Fibroblast of lung (primary cell): ENCODE results near the gene FXN. TPM values are rescaled to one million over a fixed set of nuclear protein-coding genes. Genes with fewer than 3 reads are reported as not detected.
"Not testable (repeated sequence)": the region's sequence is repeated elsewhere in the genome, so short reads cannot be mapped to it uniquely, and the experiment has no call there.

Source experiments
- DNase-seq, 2 donors: peaks; one replicate each; pipeline versions ENCODE4 v3.0.0 to v3.0.0-alpha.2; 2010; ENCODE audit warnings: low read depth in 2 of 2
- H2AFZ ChIP-seq: 2 replicates; pipeline ENCODE4 v1.5.1; 2012; ENCODE audit warnings: low read length, control low read depth, inconsistent platforms
- H3K27ac ChIP-seq: 2 replicates; pipeline ENCODE4 v1.5.1; 2011; ENCODE audit warnings: low read length, control low read depth; ENCODE audit not compliant: insufficient read depth
- H3K27me3 ChIP-seq: 2 replicates; pipeline ENCODE4 v1.5.1; 2011; ENCODE audit warnings: mild to moderate bottlenecking, low read length; ENCODE audit not compliant: control insufficient read depth, insufficient read depth
- H3K36me3 ChIP-seq: 2 replicates; pipeline ENCODE4 v1.5.1; 2011; ENCODE audit warnings: low read length; ENCODE audit not compliant: control insufficient read depth, insufficient read depth
- H3K4me1 ChIP-seq: 2 replicates; pipeline ENCODE4 v1.5.1; 2011; ENCODE audit warnings: low read length; ENCODE audit not compliant: control insufficient read depth, insufficient read depth; ENCODE audit errors: extremely low read depth
- H3K4me2 ChIP-seq: 2 replicates; pipeline ENCODE4 v1.5.1; 2011; ENCODE audit warnings: low read length, control low read depth; ENCODE audit not compliant: insufficient read depth; ENCODE audit errors: extremely low read depth
- H3K4me3 ChIP-seq, 4 experiments: fragments of 200-600 bp in 1 of 4; sonication (generic) in 1 of 4; replicated peaks in 1 of 4; 2 replicates each; pipeline ENCODE4 v1.5.1; 2011 to 2016; ENCODE audit warnings: low read length in 4 of 4, low read depth in 3 of 4, mild to moderate bottlenecking in 3 of 4, control low read depth in 2 of 4, inconsistent platforms in 1 of 4, mixed read lengths in 1 of 4; ENCODE audit not compliant: insufficient read depth in 1 of 4; ENCODE audit errors: control extremely low read depth in 1 of 4
- H3K79me2 ChIP-seq: 2 replicates; pipeline ENCODE4 v1.5.1; 2012; ENCODE audit warnings: mild to moderate bottlenecking, low read length, inconsistent platforms; ENCODE audit not compliant: control insufficient read depth, insufficient read depth
- H3K9ac ChIP-seq: 2 replicates; pipeline ENCODE4 v1.5.1; 2011; ENCODE audit warnings: mild to moderate bottlenecking, low read length, control low read depth; ENCODE audit not compliant: insufficient read depth
- H3K9me3 ChIP-seq: 2 replicates; pipeline ENCODE4 v1.5.1; 2012; ENCODE audit warnings: low read depth, low read length; ENCODE audit not compliant: control insufficient read depth, insufficient read depth
- H4K20me1 ChIP-seq: 2 replicates; pipeline ENCODE4 v1.5.1; 2011; ENCODE audit warnings: low read length; ENCODE audit not compliant: control insufficient read depth, insufficient read depth; ENCODE audit errors: extremely low read depth
- CTCF ChIP-seq, 2 donors: IDR thresholded peaks in 1 of 2; conservative IDR thresholded peaks in 1 of 2; 1 replicate in 1 of 2; 2 replicates in 1 of 2; pipeline ENCODE4 v1.5.1; 2011 to 2012; ENCODE audit warnings: low read length in 2 of 2, control low read depth in 1 of 2, inconsistent platforms in 1 of 2, low read depth in 1 of 2, mild to moderate bottlenecking in 1 of 2
- EZH2 ChIP-seq: IDR thresholded peaks from 2 replicates; pipeline ENCODE4 v1.5.1; 2012; ENCODE audit warnings: low read length, control low read depth, mild to moderate bottlenecking; ENCODE audit errors: missing control alignments
- polyA plus RNA-seq, 2 donors: library from polyadenylated mRNA; depleted of rRNA in 1 of 2; stranded (reverse) in 1 of 2; unstranded in 1 of 2; fragments of >200 nt; gene quantifications; 2 replicates each; pipeline ENCODE4 v1.2.1, GENCODE V29; 2011 to 2012; ENCODE audit warnings: missing spikeins in 1 of 2
- total RNA-seq: library from RNA; depleted of rRNA; stranded (reverse); fragments of >200 nt; gene quantifications from 2 replicates; pipeline ENCODE4 v1.2.1, GENCODE V29; 2014

The FXN gene
- total and polyA plus RNA-seq, 2 donors (not counting 1 experiment from before 2014, with no cell fraction given) = 0.99 to 21.6 TPM

DNA sequence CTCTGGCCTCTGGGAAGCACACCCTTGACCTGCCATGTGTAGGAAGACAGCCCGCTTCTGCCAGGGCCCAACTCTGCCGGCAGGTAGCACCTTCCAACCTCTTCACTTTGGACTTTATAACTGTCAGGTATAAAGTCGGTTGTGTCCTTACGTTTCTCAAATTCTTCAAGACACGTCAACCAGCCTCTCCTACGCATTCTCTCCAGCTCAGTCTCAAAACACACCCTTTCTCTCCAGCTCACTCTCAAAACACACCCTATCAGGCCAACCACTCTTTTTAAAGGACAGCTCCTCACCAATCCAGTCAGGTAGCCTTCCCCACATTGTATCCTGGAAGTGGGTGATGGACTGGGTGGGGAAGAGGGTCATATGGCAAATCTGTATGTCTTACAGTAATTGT, 13.5 kb downstream of the FXN start:
- TF ChIP-seq CTCF (conservative IDR thresholded peaks at IDR 0.05 in 1 of 2, IDR thresholded peaks at IDR 0.05 in 1 of 2; ENCODE audit: low read depth in 1 of 2, low read length in 2 of 2) = no peak
- no peak for TF ChIP-seq EZH2

GRCh38 chr9:69050936-69051335, 15.4 kb downstream of the FXN start:
- H3K27ac ChIP-seq, DNase-seq, H3K27me3 ChIP-seq, H3K79me2 ChIP-seq, H2AFZ ChIP-seq, H4K20me1 ChIP-seq, H3K9me3 ChIP-seq, H3K9ac ChIP-seq, H3K4me1 ChIP-seq, H3K4me2 ChIP-seq, H3K36me3 ChIP-seq, H3K4me3 ChIP-seq: not testable (repeated sequence)

More for the DNA sequence above, 13.5 kb downstream of the FXN start:
- Histone ChIP-seq H3K36me3 (peaks cover 2% of the 10 kb centered on the region), H3K9me3 (no peaks in the 10 kb centered on the region), H3K27me3 (no peaks in the 10 kb centered on the region), H3K4me1 (peaks cover 3% of the 10 kb centered on the region), H3K4me2 (no peak overlapping the region), H3K4me3 (no peak overlapping the region), H4K20me1 (no peaks in the 10 kb centered on the region), H3K79me2 (no peaks in the 10 kb centered on the region), H3K27ac (no peak overlapping the region), H3K9ac (no peak overlapping the region), H2AFZ (no peak overlapping the region)
- no peak for DNase-seq

GRCh38 chr9:69054989-69055388, 19.4 kb downstream of the FXN start:
- TF ChIP-seq EZH2 = no peak
- no peak for TF ChIP-seq CTCF (conservative IDR thresholded peaks at IDR 0.05 in 1 of 2, IDR thresholded peaks at IDR 0.05 in 1 of 2; ENCODE audit: low read depth in 1 of 2, low read length in 2 of 2)
- no peaks in the 10 kb centered on the region for H3K4me1 ChIP-seq
- no peak overlapping the region for H2AFZ ChIP-seq
- H3K4me2 ChIP-seq = no peak overlapping the region
- H4K20me1 ChIP-seq = no peaks in the 10 kb centered on the region
- no peaks in the 10 kb centered on the region for H3K9me3 ChIP-seq
- H3K36me3 ChIP-seq = no peaks in the 10 kb centered on the region
- DNase-seq = no peak
- no peak overlapping the region for H3K27ac ChIP-seq
- H3K4me3 ChIP-seq = no peak overlapping the region
- no peaks in the 10 kb centered on the region for H3K79me2 ChIP-seq
- no peak overlapping the region for H3K9ac ChIP-seq
- no peaks in the 10 kb centered on the region for H3K27me3 ChIP-seq
